Endometrium (tissue), 2 donors: ENCODE results near the gene GULP1.
"Not testable (repeated sequence)": the region's sequence is repeated elsewhere in the genome, so short reads cannot be mapped to it uniquely, and the experiment has no call there.

Experiments used
- FAIRE-seq: peaks from 2 replicates; lab custom pipeline; 2012; peaks lifted over from hg19 to GRCh38; lab: Jason Lieb, UNC
- donor health status: control.
- donor health status: control.

The GULP1 gene

DNA sequence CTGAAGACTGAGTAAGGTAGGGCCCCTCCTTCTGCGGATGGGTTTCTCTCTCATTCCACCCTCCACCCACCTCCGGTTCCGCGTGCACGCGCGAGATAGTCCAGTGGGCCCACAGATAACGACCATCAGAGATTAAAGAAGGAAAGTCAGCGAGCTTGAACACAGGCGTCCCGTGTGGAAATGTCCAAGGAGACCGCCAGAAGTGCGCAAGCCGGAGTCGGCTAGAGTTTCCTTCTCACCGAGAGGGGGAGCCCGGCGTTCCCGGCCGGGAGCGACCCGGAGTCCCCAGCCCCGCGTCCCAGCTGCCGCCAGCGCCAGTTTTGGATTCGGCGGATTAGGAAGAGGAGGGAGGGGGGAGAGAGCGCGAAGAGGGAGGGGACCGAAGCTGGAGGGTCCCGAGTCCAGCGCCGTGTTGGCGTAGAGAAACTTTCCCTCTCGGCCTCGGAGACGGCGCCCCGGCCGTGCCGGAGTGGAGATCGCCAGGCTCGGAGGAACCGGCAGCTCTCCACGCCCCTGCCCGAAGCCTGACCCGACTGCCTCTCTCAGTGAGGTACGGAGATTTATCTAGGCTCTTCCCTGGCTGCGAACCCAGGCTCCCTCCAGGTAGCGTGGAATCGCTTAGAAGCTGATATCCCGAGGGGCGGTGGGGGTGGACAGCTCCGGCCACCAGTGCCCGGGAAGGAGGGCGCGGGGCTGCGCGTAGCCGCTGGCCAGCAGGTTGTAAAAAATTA lies at the start of gene GULP1:
TSS of gene GULP1 (plus strand) at position 258 of the 731 bp plus-strand sequence. CDS start 185,829 bp downstream, outside the sequence.
- FAIRE-seq = no peak

DNA sequence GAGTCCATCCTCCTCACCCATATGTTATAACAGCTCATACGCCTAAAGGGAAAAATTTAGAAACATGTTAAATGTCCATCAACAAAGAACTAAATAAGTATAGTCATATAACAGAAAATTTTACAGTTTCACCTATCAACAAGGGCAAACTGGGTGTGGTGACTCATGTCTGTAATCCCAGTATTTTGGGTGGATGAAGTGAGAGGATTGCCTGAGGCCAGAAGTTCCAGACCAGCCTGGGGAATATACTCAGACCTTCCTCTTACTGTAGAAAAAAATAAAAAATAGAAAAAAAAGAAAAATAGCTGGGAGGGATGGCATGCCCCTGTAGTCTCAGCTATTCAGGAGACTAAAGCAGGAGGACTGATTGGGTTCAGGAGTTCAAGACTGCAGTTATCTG lies 48.3 kb upstream of the GULP1 start:
- no peak for FAIRE-seq

GRCh38 chr2:188244383-188244782 lies 47.3 kb upstream of the GULP1 start:
- no peak for FAIRE-seq

DNA sequence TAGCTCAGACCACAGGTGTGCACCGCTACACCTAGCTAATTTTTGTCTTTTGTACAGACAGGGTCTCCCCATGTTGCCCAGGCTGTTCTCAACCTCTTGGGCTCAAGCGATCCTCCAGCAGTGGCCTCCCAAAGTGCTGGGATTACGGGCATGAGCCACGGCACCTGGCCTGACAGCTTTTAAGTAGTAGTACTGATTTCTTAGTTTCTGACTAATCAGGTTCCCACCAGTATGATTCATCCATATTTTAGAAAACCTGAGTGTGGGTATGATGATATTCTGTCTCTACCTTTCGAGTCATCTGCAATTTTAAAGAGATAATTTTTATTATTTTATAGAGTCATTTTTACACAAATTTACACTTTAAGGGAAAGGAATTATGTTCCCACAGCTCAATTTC lies 46.4 kb upstream of the GULP1 start:
- no peak for FAIRE-seq

DNA sequence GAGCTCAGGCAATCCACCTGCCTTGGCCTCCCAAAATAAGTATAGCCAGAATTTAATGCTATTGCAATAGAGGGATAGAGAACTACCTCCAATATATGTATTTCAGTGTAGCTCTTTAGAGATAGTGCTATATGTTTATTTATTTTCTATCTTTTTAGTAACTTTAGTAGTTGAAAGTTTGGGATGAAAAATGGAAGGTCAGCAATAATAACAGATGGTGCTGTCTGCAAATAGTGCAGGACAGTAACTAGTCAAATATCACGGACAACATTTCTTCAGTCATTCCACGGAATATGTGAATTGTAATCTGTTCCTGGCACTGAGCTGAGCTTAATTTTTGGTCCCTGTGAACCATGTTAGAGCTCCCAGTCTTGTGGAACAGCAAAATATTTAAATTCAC lies 43.2 kb upstream of the GULP1 start:
- FAIRE-seq = no peak

- no peak for FAIRE-seq
These were observed 40.6 kb upstream of the GULP1 start for GRCh38 chr2:188251034-188251433.

GRCh38 chr2:188256420-188256819 lies 35.3 kb upstream of the GULP1 start:
- FAIRE-seq = no peak

GRCh38 chr2:188265315-188265714 lies 26.4 kb upstream of the GULP1 start:
- no peak for FAIRE-seq

GRCh38 chr2:188267776-188268175 lies 23.9 kb upstream of the GULP1 start:
- FAIRE-seq = no peak

GRCh38 chr2:188269004-188269403 lies 22.7 kb upstream of the GULP1 start:
- no peak for FAIRE-seq

- FAIRE-seq = no peak
These were observed 19.6 kb upstream of the GULP1 start for GRCh38 chr2:188272121-188272520.

DNA sequence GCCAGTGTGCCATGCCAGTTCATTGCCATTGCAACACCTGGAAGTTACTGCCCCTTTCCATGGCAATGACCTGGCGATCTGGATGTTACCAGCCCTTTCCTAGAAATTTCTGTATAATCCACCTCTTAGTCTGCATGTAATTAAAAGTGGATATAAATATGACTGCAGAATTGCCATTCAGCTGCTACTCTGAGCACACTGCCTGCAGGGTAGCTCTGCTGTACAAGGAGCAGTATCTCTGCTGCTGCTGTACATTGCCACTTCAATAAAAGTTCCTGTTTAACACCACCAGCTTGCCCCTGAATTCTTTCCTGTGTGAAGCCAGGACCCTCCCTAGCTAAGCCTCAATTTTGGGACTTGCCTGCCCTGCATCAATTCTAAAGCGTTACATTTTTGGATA lies 17.4 kb upstream of the GULP1 start:
- no peak for FAIRE-seq

DNA sequence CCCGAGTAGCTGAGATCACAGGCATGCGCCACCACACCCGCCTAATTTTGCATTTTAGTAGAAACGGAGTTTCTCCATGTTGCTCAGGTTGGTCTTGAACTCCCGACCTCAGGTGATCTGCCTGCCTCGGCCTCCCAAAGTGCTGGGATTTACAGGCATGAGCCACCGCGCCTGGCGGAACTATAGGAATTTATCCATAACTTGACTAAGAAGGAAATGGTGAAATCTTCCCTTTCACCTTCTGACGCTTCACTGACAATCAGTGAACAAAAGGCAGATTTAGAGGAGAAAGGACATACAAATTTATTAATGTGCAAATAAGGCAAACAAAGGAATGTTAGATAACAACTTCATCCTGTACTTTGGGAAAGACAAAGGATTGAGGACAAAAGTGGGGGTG lies 15.4 kb upstream of the GULP1 start:
- FAIRE-seq = no peak

DNA sequence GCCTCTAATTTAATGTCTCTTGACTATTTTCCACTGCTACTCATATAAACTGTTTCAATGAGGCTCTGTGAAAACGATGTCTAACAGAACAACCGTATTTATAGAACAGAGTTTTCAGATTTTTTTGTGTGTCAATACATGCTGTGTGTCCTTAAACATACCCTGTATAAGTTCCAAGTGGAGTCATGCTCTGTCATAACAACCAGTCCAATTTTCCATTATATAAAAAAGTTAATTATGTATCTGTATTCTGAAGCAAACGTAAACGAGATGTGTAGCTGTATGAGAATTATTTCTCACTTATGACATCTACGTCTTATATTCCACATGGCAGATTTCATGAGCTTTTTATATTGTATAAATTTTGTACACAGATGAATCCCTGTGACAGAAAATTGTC lies 13.9 kb upstream of the GULP1 start:
- FAIRE-seq = no peak

GRCh38 chr2:188278388-188279092 lies 13.1 kb upstream of the GULP1 start:
- FAIRE-seq = no peak

- no peak for FAIRE-seq
These were observed 12.6 kb upstream of the GULP1 start for GRCh38 chr2:188279093-188279445.

GRCh38 chr2:188280811-188281222 lies 10.9 kb upstream of the GULP1 start:
- FAIRE-seq = no peak

DNA sequence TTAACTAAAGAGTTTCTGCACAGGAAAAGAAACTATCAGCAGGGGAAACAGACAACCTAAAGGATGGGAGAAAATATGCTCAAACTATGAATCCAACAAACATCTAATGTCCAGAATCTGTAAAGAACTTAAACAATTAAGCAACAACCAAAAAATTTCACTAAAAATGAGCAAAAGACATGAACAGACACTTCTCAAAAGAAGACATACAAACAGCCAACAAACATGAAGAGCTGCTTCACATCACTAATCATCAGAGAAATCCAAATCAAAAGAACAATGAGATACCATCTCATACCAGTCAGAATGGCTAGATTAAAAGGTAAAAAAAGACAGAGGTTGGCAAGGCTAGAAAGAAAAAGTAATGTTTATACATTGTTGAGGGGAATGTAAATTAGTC lies 8.8 kb upstream of the GULP1 start:
- FAIRE-seq = no peak

DNA sequence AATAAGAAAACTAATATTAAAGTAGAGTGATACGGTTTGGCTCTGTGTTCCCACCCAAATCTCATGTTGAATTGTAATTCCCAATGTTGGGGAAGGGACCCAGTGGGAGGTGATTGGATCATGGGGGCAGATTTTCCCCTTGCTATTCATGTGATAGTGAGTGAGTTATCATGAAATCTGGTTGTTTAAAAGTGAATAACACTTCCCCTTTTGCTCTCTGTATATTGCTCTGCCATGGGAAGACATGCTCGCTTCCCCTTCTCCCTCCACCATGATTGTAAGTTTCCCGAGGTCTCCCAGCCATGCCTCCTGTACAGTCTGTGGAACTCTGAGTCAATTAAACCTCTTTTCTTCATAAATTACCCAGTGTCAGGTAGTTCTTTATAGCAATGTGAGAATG lies 7.4 kb upstream of the GULP1 start:
- not testable (repeated sequence) for FAIRE-seq

DNA sequence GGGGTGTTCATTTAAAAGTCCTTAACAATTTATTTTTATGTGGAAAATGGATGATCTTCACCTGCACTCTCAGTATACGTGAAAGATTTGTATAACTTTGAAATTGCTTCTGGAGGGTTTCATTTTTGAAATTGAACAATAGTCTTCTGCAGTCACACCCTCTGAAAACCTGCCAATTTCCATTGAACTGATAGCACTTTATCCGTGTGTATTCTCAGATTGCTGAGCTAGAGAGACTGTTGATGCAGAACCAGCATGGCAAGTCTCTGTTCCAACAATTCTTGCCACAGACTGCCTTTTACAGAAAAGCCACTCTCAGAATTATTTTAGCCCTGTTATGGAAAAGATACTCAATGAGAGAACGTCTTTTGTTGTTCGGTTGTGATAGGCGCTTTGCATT lies 6.6 kb upstream of the GULP1 start:
- FAIRE-seq = no peak

GRCh38 chr2:188285774-188286173 lies 5.9 kb upstream of the GULP1 start:
- no peak for FAIRE-seq

- no peak for FAIRE-seq
These were observed 495 bp upstream of the GULP1 start for GRCh38 chr2:188291142-188291616.

GRCh38 chr2:188292348-188293239 lies 920 bp downstream of the GULP1 start:
- no peak for FAIRE-seq
